Hepatic stellate cell (primary cell): ENCODE measurements around the gene C17orf78.

Source experiments
- DNase-seq: peaks from one replicate; pipeline ENCODE4 v3.0.0; 2011; ENCODE audit warnings: low spot score

C17orf78 gene

DNA sequence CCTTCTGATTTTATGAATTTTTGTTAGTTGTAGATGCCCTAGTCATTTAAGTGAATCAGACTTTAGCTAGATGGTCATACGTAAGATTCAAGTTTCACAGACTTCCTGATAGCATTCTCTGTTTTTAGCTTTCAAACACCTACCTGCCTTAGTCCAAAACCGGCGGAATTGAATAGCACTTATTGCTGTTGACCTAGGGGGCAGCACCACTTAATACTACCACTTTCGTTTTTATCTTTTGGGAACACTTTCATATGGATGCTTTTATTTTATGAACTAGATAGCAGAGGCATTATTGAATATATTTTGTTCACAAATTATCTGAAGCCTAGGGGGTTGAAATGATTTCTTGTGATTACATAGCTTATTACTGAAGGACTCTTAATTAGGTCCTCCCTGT is 62.4 kb downstream of the C17orf78 start:
- no peak for DNase-seq

DNA sequence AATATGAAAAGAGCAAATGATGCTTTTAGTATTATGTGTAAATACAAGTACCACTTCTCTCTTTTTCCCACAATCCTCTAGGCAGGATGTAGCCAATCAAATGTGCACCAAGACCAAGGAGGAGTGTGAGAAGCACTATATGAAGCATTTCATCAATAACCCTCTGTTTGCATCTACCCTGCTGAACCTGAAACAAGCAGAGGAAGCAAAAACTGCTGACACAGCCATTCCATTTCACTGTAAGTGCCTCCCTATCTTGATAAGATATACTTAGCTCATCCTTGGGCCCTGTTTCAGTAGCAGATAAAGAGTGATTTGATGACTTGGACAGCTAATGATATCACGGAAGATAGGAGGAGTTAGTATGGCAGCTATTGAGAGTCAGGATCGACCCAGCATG is 64.6 kb downstream of the C17orf78 start:
- no peak for DNase-seq

GRCh38 chr17:37441369-37442014 is 65.7 kb downstream of the C17orf78 start:
- DNase-seq: peak; percentile 48
